ENCODE measurements around the gene PPHLN1.

The PPHLN1 gene

GRCh38 chr12:42447371-42447786 is 121.4 kb downstream of the PPHLN1 start:
- DNase-seq = no peak
- TF ChIP-seq CTCF (IDR thresholded peaks at IDR 0.05; ENCODE audit: low read depth, low read length, missing control alignments) = no peak
- no peaks in the 10 kb centered on the region for H3K27me3 ChIP-seq (replicated peaks)
- in situ Hi-C loops (cut with HindIII; ENCODE audit: low pct_ligation_motif_present, low sequenced_read_pairs) = no loop called here
- no peak overlapping the region for H3K4me3 ChIP-seq (ENCODE audit: low read depth, low read length)
- peaks cover 2% of the 10 kb centered on the region for H3K36me3 ChIP-seq (replicated peaks)
- no peak overlapping the region for H3K27ac ChIP-seq

DNA sequence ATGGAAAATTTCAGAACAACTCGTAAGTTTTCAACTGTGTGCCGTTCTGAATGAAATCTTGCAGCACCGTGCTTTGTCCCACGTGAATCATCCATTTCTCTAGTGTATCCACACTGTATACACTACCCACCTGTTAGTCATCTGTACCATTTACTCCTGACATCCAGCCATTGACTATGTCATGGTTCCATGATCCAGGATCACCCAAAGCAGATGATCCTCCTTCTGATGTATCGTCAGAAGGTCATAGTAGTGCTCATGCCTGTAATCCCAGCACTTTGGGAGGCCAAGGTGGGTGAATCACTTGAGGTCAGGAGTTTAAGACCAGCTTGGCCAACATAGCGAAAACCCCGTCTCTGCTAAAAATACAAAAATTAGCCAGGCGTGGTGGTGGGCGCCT is 122.9 kb downstream of the PPHLN1 start:
- no peaks in the 10 kb centered on the region for H3K27me3 ChIP-seq (replicated peaks)
- TF ChIP-seq CTCF (IDR thresholded peaks at IDR 0.05; ENCODE audit: low read depth, low read length, missing control alignments) = no peak
- DNase-seq = no peak
- no peak overlapping the region for H3K4me3 ChIP-seq (ENCODE audit: low read depth, low read length)
- H3K27ac ChIP-seq = no peak overlapping the region
- in situ Hi-C loops (cut with HindIII; ENCODE audit: low pct_ligation_motif_present, low sequenced_read_pairs) = no loop called here
- H3K36me3 ChIP-seq (replicated peaks) = peaks cover 2% of the 10 kb centered on the region

DNA sequence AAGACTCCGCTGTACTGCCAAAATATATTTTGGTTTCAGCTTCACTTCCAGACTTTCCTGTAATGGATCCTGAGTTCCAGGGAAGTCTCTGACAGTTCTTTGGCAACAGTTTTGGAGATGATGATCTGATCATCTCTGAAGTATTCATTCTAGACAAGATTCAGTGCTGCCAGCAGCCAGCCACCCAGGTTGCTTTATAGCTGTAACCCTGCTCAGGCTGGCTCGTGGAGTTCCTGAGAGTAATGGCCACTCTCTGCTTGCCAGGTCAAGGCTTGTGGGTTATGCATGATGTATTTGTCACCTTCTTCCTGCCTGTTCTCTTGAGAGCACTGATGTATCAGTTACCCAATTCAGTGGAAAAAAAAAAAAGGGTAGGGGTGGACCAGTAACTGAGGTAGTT is 124.3 kb downstream of the PPHLN1 start:
- no peak overlapping the region for H3K4me3 ChIP-seq (ENCODE audit: low read depth, low read length)
- in situ Hi-C loops (cut with HindIII; ENCODE audit: low pct_ligation_motif_present, low sequenced_read_pairs) = no loop called here
- no peak overlapping the region for H3K27ac ChIP-seq
- H3K36me3 ChIP-seq (replicated peaks) = no peaks in the 10 kb centered on the region
- TF ChIP-seq CTCF (IDR thresholded peaks at IDR 0.05; ENCODE audit: low read depth, low read length, missing control alignments) = no peak
- H3K27me3 ChIP-seq (replicated peaks) = no peaks in the 10 kb centered on the region
- no peak for DNase-seq

GRCh38 chr12:42458575-42458974 is 132.6 kb downstream of the PPHLN1 start:
- H3K27me3 ChIP-seq (replicated peaks) = no peaks in the 10 kb centered on the region
- H3K4me3 ChIP-seq (ENCODE audit: low read depth, low read length) = no peak overlapping the region
- H3K27ac ChIP-seq = no peak overlapping the region
- no peak for DNase-seq
- H3K36me3 ChIP-seq (replicated peaks) = peaks cover 11% of the 10 kb centered on the region
- no peak for TF ChIP-seq CTCF (IDR thresholded peaks at IDR 0.05; ENCODE audit: low read depth, low read length, missing control alignments)
- in situ Hi-C loops (cut with HindIII; ENCODE audit: low pct_ligation_motif_present, low sequenced_read_pairs) = no loop called here

DNA sequence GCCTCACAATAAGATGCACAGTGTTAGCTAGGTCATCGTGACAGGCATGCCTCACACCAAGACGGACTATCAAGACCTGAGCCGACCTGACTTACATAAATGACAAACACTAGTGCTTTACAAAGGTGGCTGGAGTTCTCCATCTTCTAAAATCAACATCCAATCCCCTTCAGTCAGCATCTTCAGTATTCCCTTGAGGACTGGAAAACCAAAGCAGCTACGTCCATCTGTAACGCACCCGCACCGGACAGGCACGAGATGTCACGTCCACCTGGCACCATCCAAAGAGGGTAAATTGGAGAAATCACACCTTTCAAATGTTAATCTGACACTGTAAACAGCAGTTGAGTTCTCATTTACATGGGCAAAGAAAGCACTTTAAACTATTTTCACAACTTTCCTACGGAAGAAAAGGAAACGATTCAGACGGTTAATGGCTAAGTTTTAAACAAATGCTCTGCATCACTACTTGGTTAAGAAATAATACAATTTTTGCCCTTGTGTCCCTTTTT is 133.4 kb downstream of the PPHLN1 start:
- H3K27ac ChIP-seq = no peak overlapping the region
- no peaks in the 10 kb centered on the region for H3K27me3 ChIP-seq (replicated peaks)
- TF ChIP-seq CTCF (IDR thresholded peaks at IDR 0.05; ENCODE audit: low read depth, low read length, missing control alignments) = no peak
- no peak overlapping the region for H3K4me3 ChIP-seq (ENCODE audit: low read depth, low read length)
- DNase-seq = no peak
- in situ Hi-C loops (cut with HindIII; ENCODE audit: low pct_ligation_motif_present, low sequenced_read_pairs) = no loop called here
- peaks cover 16% of the 10 kb centered on the region for H3K36me3 ChIP-seq (replicated peaks)

- TF ChIP-seq CTCF (IDR thresholded peaks at IDR 0.05; ENCODE audit: low read depth, low read length, missing control alignments) = no peak
- H3K4me3 ChIP-seq (ENCODE audit: low read depth, low read length) = no peak overlapping the region
- H3K27me3 ChIP-seq (replicated peaks) = no peaks in the 10 kb centered on the region
- DNase-seq = no peak
- no peak overlapping the region for H3K27ac ChIP-seq
- in situ Hi-C loops (cut with HindIII; ENCODE audit: low pct_ligation_motif_present, low sequenced_read_pairs) = no loop called here
- H3K36me3 ChIP-seq (replicated peaks) = peaks cover 22% of the 10 kb centered on the region
These were observed 136.5 kb downstream of the PPHLN1 start for GRCh38 chr12:42462486-42462885.
